ENCODE measurements around the gene PTK7.
"Not testable (repeated sequence)": the region's sequence is repeated elsewhere in the genome, so short reads cannot be mapped to it uniquely, and the experiment has no call there.

The PTK7 gene

GRCh38 chr6:43138267-43138666 lies 62.2 kb downstream of the PTK7 start:
- DNase-seq (ENCODE audit: low read depth): no peak
- TF ChIP-seq CTCF (conservative IDR thresholded peaks at IDR 0.05; ENCODE audit: low read depth, low read length): no peak
- no peak overlapping the region for H3K4me3 ChIP-seq (ENCODE audit: low read depth, low read length)

GRCh38 chr6:43139973-43140372 lies 63.9 kb downstream of the PTK7 start:
- not testable (repeated sequence) for H3K4me3 ChIP-seq (ENCODE audit: low read depth, low read length); DNase-seq (ENCODE audit: low read depth)

- H3K4me3 ChIP-seq (ENCODE audit: low read depth, low read length): no peak overlapping the region
- no peak for TF ChIP-seq CTCF (conservative IDR thresholded peaks at IDR 0.05; ENCODE audit: low read depth, low read length)
- no peak for DNase-seq (ENCODE audit: low read depth)
Measured at GRCh38 chr6:43141644-43142043, 65.5 kb downstream of the PTK7 start.

GRCh38 chr6:43142101-43142500 lies 66.0 kb downstream of the PTK7 start:
- H3K4me3 ChIP-seq (ENCODE audit: low read depth, low read length): no peak overlapping the region
- DNase-seq (ENCODE audit: low read depth): no peak

GRCh38 chr6:43143235-43144128 lies 67.4 kb downstream of the PTK7 start:
- peak; percentile 97 for TF ChIP-seq CTCF (conservative IDR thresholded peaks at IDR 0.05; ENCODE audit: low read depth, low read length)
- no peak overlapping the region for H3K4me3 ChIP-seq (ENCODE audit: low read depth, low read length)
- DNase-seq (ENCODE audit: low read depth): peak; percentile 96

More at GRCh38 chr6:43142101-43142500, 66.0 kb downstream of the PTK7 start:
- no peak for TF ChIP-seq CTCF (conservative IDR thresholded peaks at IDR 0.05; ENCODE audit: low read depth, low read length)

GRCh38 chr6:43144879-43145278 lies 68.8 kb downstream of the PTK7 start:
- no peak for TF ChIP-seq CTCF (conservative IDR thresholded peaks at IDR 0.05; ENCODE audit: low read depth, low read length)
- no peak overlapping the region for H3K4me3 ChIP-seq (ENCODE audit: low read depth, low read length)
- DNase-seq (ENCODE audit: low read depth): no peak

GRCh38 chr6:43146261-43146660 lies 70.1 kb downstream of the PTK7 start:
- no peak overlapping the region for H3K4me3 ChIP-seq (ENCODE audit: low read depth, low read length)
- TF ChIP-seq CTCF (conservative IDR thresholded peaks at IDR 0.05; ENCODE audit: low read depth, low read length): no peak
- no peak for DNase-seq (ENCODE audit: low read depth)
